Thymus (tissue), 11 donors: ENCODE data around the gene PRR19. TPM values are rescaled to one million over a fixed set of nuclear protein-coding genes. Genes with fewer than 3 reads are reported as not detected.
"Not testable (repeated sequence)": the region's sequence is repeated elsewhere in the genome, so short reads cannot be mapped to it uniquely, and the experiment has no call there.

Source experiments
- DNase-seq, 9 donors: peaks; one replicate each; pipeline ENCODE4 v3.0.0-alpha.2; 2013; ENCODE audit warnings: low spot score in 9 of 9, low read depth in 6 of 9, missing footprints in 1 of 9
- H3K27ac ChIP-seq, 2 donors: one replicate each; pipeline ENCODE4 v1.5.1; 2013; ENCODE audit warnings: control low read depth in 1 of 2, low read depth in 1 of 2, low read length in 1 of 2, mild to moderate bottlenecking in 1 of 2, moderate library complexity in 1 of 2
- H3K27me3 ChIP-seq, 2 donors: one replicate each; pipeline ENCODE4 v1.5.1; 2013; ENCODE audit warnings: low read length in 1 of 2; ENCODE audit not compliant: control insufficient read depth in 2 of 2, insufficient read depth in 1 of 2
- H3K36me3 ChIP-seq, 2 donors: one replicate each; pipeline ENCODE4 v1.5.1; 2013; ENCODE audit warnings: low read length in 1 of 2, mild to moderate bottlenecking in 1 of 2, moderate library complexity in 1 of 2; ENCODE audit not compliant: control insufficient read depth in 2 of 2, insufficient read depth in 2 of 2
- H3K4me1 ChIP-seq, 2 donors: one replicate each; pipeline ENCODE4 v1.5.1; 2013; ENCODE audit warnings: low read length in 2 of 2; ENCODE audit not compliant: control insufficient read depth in 2 of 2, insufficient read depth in 2 of 2
- H3K4me3 ChIP-seq, 2 donors: one replicate each; pipeline ENCODE4 v1.5.1; 2013; ENCODE audit warnings: low read length in 2 of 2, control low read depth in 1 of 2, mild to moderate bottlenecking in 1 of 2
- H3K9me3 ChIP-seq, 2 donors: one replicate each; pipeline ENCODE4 v1.5.1; 2013; ENCODE audit warnings: low read length in 1 of 2, mild to moderate bottlenecking in 1 of 2; ENCODE audit not compliant: control insufficient read depth in 2 of 2, insufficient read depth in 1 of 2
- WGBS: extraction: QIAGEN DNeasy Blood & Tissue Kit; methylation state at CpG from one replicate; pipeline ENCODE4 v1.1.7; 2013; 5-methylcytosine and 5-hydroxymethylcytosine counted together
- polyA plus RNA-seq: library from polyadenylated mRNA; stranded (reverse); fragments of 200-250 nt; gene quantifications from one replicate; pipeline ENCODE4 v1.2.3, GENCODE V29; 2013
- total RNA-seq: library from RNA; stranded (reverse); fragments of 120-200 nt; gene quantifications from one replicate; pipeline ENCODE4 v1.2.4, GENCODE V29; 2013
- donor health status: healthy.

Gene PRR19
- total and polyA plus RNA-seq, 2 donors, result 0.42 to 0.78 TPM

DNA sequence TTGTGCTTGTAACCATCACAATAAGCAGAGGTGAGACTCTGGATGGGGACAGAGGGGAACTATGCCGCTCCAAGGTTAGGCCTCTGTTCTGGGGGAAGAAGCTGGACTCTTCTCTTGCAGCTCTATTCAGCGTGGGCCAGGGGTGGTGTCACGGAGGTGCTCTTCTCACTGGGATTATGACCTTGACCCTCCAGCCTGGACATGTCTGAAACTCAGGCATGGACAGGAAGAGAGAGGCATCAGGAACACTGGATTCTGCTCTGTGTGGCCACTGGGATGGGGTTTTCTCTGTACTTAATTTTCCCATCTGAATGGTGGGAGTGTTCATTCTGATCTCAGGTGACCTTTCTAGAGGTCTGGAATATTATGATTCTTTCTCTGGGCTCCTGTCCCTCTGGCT lies 31.1 kb downstream of the PRR19 start:
- H3K27ac ChIP-seq, result no peak overlapping the region
- no peaks in the 10 kb centered on the region for H3K9me3 ChIP-seq
- 97% methylated on average over 3 of the region's 3 CpGs for WGBS
- H3K36me3 ChIP-seq, result peaks cover 2 to 5% of the 10 kb centered on the region in 2 donors
- H3K4me3 ChIP-seq, result no peak overlapping the region
- no peak for DNase-seq
- no peaks in the 10 kb centered on the region for H3K27me3 ChIP-seq
- H3K4me1 ChIP-seq, result no peaks in the 10 kb centered on the region

GRCh38 chr19:42333975-42334696 lies 32.2 kb downstream of the PRR19 start:
- no peak overlapping the region for H3K4me3 ChIP-seq
- 97% methylated on average over 21 of the region's 21 CpGs for WGBS
- no peak overlapping the region for H3K27ac ChIP-seq
- no peaks in the 10 kb centered on the region for H3K9me3 ChIP-seq
- peaks cover 2 to 5% of the 10 kb centered on the region in 2 donors for H3K36me3 ChIP-seq
- H3K27me3 ChIP-seq, result no peaks in the 10 kb centered on the region
- no peak for DNase-seq
- no peaks in the 10 kb centered on the region for H3K4me1 ChIP-seq

DNA sequence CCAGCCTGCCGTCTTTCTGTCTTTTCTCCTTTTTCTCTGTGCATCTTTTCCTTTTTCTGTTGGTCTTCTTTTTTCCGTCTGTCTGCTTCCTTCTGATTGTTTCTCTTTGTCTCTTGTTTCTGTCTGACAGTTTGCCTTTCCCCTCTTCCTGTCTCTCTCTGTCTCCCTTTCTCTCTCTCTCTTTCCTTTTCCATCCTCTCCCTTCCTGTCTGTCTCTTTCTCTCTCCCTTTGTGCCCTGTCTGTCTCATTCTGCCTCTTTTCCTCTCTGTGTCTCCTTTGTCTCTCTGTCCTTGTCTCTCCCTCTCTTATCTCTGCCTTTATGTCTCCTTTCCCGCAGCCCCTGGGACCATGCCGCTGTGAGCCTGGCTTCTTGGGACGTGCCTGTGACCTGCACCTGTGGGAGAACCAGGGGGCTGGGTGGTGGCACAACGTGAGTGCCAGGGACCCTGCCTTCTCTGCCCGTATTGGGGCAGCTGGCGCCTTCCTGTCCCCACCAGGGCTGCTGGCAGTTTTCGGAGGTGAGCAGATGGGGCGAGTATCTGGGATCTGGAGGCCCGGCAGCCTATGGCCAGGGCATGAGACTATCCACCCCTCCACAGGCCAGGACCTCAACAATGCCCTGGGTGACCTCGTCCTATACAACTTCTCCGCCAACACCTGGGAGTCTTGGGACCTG lies 32.9 kb downstream of the PRR19 start:
- Histone ChIP-seq H3K36me3 (peaks cover 2 to 5% of the 10 kb centered on the region in 2 donors), H3K4me3 (no peak overlapping the region), H3K4me1 (no peaks in the 10 kb centered on the region), H3K27me3 (no peaks in the 10 kb centered on the region), H3K27ac (no peak overlapping the region), H3K9me3 (no peaks in the 10 kb centered on the region)
- no peak for DNase-seq
- WGBS, result 96% methylated on average over 13 of the region's 13 CpGs

DNA sequence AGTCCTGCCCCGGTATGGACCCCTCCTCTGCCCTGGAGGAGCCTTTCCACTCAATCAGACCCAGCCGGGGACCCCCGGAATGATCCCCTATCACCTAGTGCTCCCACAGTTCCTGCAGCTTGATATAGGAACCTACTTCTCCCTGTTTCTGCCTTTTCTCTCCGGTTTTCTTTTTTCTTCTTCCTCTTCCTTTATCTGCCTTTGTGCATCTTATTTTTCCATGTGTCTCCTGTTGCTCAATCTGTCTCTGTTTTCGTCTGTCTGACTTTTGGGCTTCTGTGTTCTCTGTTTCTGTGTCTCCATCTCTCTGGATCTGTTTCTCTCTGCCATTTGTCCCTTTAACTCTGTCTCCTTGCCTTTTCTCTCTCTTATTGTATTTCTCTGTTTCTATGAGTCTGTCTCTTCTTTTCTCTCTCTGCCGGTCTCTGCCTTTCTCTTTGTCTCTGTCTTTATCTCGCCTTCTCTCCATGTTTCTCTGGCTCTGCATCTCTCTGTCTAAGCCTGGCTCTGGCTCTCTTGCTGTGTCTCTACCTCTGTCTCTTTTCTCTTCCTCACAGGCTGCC lies 33.5 kb downstream of the PRR19 start:
- H3K9me3 ChIP-seq, result no peaks in the 10 kb centered on the region
- 95% methylated on average over 7 of the region's 7 CpGs for WGBS
- no peak overlapping the region for H3K27ac ChIP-seq
- H3K27me3 ChIP-seq, result no peaks in the 10 kb centered on the region
- H3K36me3 ChIP-seq, result peaks cover 2 to 5% of the 10 kb centered on the region in 2 donors
- no peak for DNase-seq
- no peak overlapping the region for H3K4me3 ChIP-seq
- no peaks in the 10 kb centered on the region for H3K4me1 ChIP-seq

DNA sequence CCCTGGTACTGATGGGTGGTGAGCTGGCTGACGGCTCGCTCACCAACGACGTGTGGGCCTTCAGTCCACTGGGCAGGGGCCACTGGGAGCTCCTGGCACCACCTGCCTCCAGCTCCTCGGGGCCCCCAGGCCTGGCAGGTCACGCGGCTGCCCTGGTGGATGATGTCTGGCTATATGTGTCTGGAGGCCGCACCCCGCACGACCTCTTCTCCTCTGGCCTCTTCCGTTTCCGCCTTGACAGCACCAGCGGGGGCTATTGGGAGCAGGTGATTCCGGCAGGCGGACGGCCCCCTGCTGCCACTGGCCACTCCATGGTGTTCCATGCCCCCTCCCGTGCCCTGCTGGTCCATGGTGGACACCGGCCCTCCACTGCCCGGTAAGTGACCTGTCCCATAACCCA lies 34.0 kb downstream of the PRR19 start:
- DNase-seq, result no peak
- H3K36me3 ChIP-seq, result peaks cover 2 to 5% of the 10 kb centered on the region in 2 donors
- H3K27me3 ChIP-seq, result no peaks in the 10 kb centered on the region
- H3K4me1 ChIP-seq, result no peaks in the 10 kb centered on the region
- WGBS, result 98% methylated on average over 19 of the region's 19 CpGs
- H3K4me3 ChIP-seq, result no peak overlapping the region
- no peaks in the 10 kb centered on the region for H3K9me3 ChIP-seq
- H3K27ac ChIP-seq, result no peak overlapping the region

DNA sequence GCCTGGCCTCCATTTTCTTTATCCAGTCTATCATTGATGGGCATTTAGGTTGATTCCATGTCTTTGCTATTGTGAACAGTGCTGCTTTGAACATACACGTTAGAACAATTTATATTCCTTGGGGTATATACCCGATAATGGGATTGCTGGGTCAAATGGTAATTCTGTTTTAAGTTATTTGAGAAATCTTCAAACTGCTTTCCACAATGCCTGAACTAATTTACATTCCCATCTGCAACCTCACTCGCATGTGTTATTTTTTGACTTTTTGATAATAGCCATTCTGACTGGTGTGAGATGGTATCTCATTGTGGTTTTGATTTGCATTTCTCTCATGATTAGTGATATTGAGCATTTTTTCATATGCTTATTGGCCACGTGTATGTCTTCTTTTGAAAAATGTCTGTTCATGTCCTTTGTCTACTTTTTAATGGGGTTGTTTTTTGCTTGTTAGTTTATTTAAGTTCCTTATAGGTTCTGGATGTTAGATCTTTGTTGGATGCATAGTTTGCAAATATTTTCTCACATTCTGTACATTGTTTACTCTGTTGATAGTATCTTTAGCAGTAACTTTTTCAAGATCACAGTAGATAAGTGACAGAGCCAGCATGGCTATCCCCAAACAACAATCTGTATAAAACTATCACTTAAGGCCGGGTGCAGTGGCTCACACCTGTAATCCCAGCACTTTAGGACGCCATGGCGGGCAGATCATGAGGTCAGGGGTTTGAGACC lies 37.4 kb downstream of the PRR19 start:
- H3K27ac ChIP-seq, DNase-seq, H3K4me1 ChIP-seq, H3K9me3 ChIP-seq, H3K4me3 ChIP-seq, H3K27me3 ChIP-seq: not testable (repeated sequence)
- H3K36me3 ChIP-seq, result peaks cover 2 to 12% of the 10 kb centered on the region in 2 donors
- 96% methylated on average over 7 of the region's 7 CpGs for WGBS

GRCh38 chr19:42339922-42340321 lies 38.0 kb downstream of the PRR19 start:
- not testable (repeated sequence) for H3K4me3 ChIP-seq, H3K9me3 ChIP-seq, H3K4me1 ChIP-seq, DNase-seq, H3K27me3 ChIP-seq, H3K27ac ChIP-seq
- H3K36me3 ChIP-seq, result peaks cover 2 to 12% of the 10 kb centered on the region in 2 donors
- WGBS, result 97% methylated on average over 4 of the region's 4 CpGs

- Histone ChIP-seq H3K36me3 (peaks cover 0 to 9% of the 10 kb centered on the region in 2 donors), H3K27me3 (no peaks in the 10 kb centered on the region), H3K4me1 (no peaks in the 10 kb centered on the region), H3K27ac (no peak overlapping the region), H3K4me3 (no peak overlapping the region), H3K9me3 (no peaks in the 10 kb centered on the region)
- DNase-seq, result no peak
- WGBS, result 97% methylated on average over 17 of the region's 17 CpGs
Measured at GRCh38 chr19:42343344-42344110, 41.6 kb downstream of the PRR19 start.
